Upper lobe of right lung (tissue), 1 donor: ENCODE data around the gene IL4I1. TPM values are rescaled to one million over a fixed set of nuclear protein-coding genes. Genes with fewer than 3 reads are reported as not detected.
A peak's percentile ranks its signal among the peaks of the same experiment; 100 is the strongest.

Experiments
- ATAC-seq: fragments of 200-7000 bp; cut with Tn5 transposase; one replicate; pipeline ENCODE4 v1.9.1; 2020; ENCODE audit warnings: mild to moderate bottlenecking, moderate library complexity
- DNase-seq: peaks from one replicate; pipeline ENCODE4 v3.0.0-alpha.2; 2020
- H3K27ac ChIP-seq: fragments of 200-600 bp; one replicate; pipeline ENCODE4 v1.8.0; 2022
- H3K27me3 ChIP-seq: fragments of 200-600 bp; one replicate; pipeline ENCODE4 v1.8.0; 2022; ENCODE audit warnings: mild to moderate bottlenecking
- H3K36me3 ChIP-seq: fragments of 200-600 bp; one replicate; pipeline ENCODE4 v1.8.0; 2022
- H3K4me1 ChIP-seq: fragments of 200-600 bp; one replicate; pipeline ENCODE4 v1.8.0; 2022
- H3K4me3 ChIP-seq: fragments of 200-600 bp; one replicate; pipeline ENCODE4 v1.8.0; 2022; ENCODE audit warnings: mild to moderate bottlenecking
- H3K9me3 ChIP-seq: fragments of 200-600 bp; one replicate; pipeline ENCODE4 v1.8.0; 2022
- intact Hi-C: fragments of 100-400 bp; cut with DNase I; formaldehyde crosslinking; loops from one replicate; pipeline ENCODE4 v1.11.0; 2022
- total RNA-seq: library from RNA; stranded (reverse); fragmentation: NEBNext Ultra II Directional; extraction: Animal tissue kit (Norgen Biotek cat#: 25700); gene quantifications from one replicate; pipeline ENCODE4 v1.2.1, GENCODE V29; 2021
- TF ChIP-seq, protein P1 (sequence below): fragments of 200-600 bp; IDR thresholded peaks from one replicate; pipeline ENCODE4 v1.8.0; 2022; ENCODE audit warnings: antibody characterized with exemption
- donor health status: DM: no; HTN: yes; CAD: no; lungs with severe emphysema.

The IL4I1 gene
- total RNA-seq, 1 donor from 2014 or later, result 1.8 TPM

DNA sequence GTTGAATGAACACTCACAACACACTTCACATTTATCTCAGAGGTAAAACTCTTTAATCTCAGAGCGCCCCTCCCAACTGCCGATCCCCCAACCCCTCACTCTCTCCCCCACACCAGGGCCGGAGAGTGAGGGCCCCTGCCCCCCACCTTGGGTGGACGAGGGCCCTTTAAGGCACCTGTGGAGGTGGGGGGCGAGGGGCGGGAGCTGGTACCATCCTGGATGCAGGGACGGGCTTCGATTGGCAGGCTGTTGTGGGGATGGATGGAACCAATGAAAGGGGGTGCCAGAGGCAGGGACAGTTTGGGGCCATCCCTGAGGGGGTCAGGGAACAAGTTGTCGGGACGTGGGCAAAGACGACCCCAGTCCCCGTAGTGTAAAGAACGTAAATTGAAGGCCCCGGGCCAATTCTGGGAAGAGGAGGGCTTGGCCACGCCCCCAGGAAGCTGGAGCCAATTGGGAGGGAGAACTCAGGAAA, 27.6 kb downstream of the IL4I1 start:
- peaks cover 11% of the 10 kb centered on the region for H3K36me3 ChIP-seq
- H3K4me1 ChIP-seq, result peaks cover 36% of the 10 kb centered on the region
- no peaks in the 10 kb centered on the region for H3K9me3 ChIP-seq
- DNase-seq, result peak; percentile 95
- TF ChIP-seq, protein P1, sequence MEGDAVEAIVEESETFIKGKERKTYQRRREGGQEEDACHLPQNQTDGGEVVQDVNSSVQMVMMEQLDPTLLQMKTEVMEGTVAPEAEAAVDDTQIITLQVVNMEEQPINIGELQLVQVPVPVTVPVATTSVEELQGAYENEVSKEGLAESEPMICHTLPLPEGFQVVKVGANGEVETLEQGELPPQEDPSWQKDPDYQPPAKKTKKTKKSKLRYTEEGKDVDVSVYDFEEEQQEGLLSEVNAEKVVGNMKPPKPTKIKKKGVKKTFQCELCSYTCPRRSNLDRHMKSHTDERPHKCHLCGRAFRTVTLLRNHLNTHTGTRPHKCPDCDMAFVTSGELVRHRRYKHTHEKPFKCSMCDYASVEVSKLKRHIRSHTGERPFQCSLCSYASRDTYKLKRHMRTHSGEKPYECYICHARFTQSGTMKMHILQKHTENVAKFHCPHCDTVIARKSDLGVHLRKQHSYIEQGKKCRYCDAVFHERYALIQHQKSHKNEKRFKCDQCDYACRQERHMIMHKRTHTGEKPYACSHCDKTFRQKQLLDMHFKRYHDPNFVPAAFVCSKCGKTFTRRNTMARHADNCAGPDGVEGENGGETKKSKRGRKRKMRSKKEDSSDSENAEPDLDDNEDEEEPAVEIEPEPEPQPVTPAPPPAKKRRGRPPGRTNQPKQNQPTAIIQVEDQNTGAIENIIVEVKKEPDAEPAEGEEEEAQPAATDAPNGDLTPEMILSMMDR, result no peak
- ATAC-seq, result peak; percentile 1
- intact Hi-C loops, result no loop called here
- H3K27me3 ChIP-seq, result no peaks in the 10 kb centered on the region
- peak overlapping the region; percentile 90 for H3K27ac ChIP-seq
- peak overlapping the region; percentile 45 for H3K4me3 ChIP-seq

DNA sequence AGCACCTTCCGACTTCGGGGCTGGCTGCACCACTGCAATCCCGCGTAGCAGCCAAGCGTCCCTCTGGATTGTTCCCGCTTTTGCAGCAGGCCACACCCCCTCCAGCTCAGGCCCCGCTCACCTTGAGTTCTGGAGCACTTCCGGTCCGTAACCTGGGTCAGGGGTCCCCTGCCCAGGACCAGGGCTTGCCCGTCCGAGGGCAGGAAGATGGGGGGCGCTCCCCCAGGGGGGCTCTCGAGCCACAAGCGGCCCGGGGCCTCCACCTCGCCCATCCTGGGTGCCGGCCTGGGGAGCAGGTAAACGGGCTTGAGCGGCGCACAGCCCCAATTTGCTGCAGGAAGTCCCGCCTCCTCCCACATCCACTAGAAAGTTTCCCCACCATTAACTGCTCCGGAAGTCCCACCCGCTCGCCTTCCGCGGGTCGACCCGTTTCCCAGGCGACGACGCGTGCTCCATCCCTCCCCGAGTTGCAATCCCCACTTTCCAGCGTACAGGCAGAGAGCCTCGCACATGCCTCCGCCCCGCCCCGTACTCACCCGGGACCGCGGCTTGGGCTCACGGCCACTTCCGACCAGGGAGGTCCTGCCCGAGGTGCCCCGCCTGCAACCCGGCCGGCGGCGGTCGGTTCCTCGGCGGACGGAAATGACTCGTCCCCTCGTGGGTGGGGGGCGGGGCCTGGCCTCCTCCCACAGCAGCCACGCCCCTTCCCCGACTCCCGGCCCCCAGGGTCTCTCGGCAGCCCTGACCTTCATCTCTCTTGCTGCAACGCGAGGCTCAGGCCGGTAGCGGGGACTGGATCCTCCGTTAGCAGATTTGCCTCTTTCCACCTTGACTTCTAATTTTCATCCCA, 29.5 kb downstream of the IL4I1 start, which contains the start of gene PNKP:
Gene PNKP, minus strand, starts transcription at position 644 of the 850 bp plus-strand sequence. Its CDS starts 372 bp downstream, at position 272.
- peaks cover 24% of the 10 kb centered on the region for H3K36me3 ChIP-seq
- DNase-seq, result peak; percentile 96
- intact Hi-C loops, result no loop called here

DNA sequence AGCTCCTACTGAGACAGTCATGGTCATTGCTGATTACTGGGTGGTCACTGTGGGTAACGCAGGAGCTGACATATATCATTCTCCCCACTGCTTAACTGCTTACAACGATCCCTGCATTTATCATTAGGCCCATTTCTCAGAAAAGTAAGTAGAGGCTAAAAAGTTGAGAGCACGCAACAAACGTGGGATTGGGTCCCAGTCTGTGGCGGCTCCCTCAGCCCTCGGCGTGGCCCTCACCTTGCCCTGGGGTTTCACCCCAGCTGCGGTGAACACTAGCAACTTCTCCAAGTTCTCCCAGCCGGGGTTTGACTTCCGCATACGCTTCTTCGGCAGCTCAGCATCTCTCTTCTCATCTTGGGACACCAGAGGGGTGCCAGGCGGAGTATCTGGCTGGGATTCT, 31.8 kb downstream of the IL4I1 start:
- peaks cover 45% of the 10 kb centered on the region for H3K36me3 ChIP-seq

More for the DNA sequence above, 29.5 kb downstream of the IL4I1 start, which contains the start of gene PNKP:
- TF ChIP-seq, protein P1, result no peak
- Histone ChIP-seq H3K4me1 (peaks cover 36% of the 10 kb centered on the region), H3K9me3 (no peaks in the 10 kb centered on the region), H3K27me3 (no peaks in the 10 kb centered on the region), H3K27ac (peak within 1 kb of the TSS; percentile 90), H3K4me3 (peak within 1 kb of the TSS; percentile 90)
- ATAC-seq, result peak; percentile 78

DNA sequence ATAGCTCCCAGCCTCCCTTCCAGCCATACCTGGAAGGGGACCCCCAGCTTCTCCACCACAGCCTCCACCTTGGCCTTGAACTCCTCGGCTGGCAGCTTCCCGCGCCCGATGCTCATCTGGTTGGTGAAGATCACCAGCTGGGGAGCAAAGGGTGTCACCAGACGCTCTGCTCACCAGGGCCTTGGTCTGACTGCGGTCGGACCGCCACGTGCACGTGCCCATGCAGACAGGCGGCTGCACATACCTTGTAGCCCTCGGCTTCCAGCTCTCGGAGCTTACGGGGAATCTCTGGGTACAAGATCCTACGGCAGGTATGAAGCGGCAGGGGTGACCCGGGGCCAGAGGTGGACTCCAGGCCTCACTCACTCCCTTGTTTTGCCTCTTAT, 32.8 kb downstream of the IL4I1 start:
- TF ChIP-seq, protein P1, result no peak
- Histone ChIP-seq H3K27ac (no peak overlapping the region), H3K9me3 (no peaks in the 10 kb centered on the region), H3K36me3 (peaks cover 50% of the 10 kb centered on the region), H3K4me3 (no peak overlapping the region), H3K4me1 (peaks cover 25% of the 10 kb centered on the region), H3K27me3 (no peaks in the 10 kb centered on the region)
- ATAC-seq (no peak), DNase-seq (no peak)
- intact Hi-C loops, result no loop called here

More for the DNA sequence above, 31.8 kb downstream of the IL4I1 start:
- H3K9me3 ChIP-seq, result no peaks in the 10 kb centered on the region
- no peaks in the 10 kb centered on the region for H3K27me3 ChIP-seq
- ATAC-seq (no peak), DNase-seq (no peak)
- intact Hi-C loops, result no loop called here
- H3K4me1 ChIP-seq, result peaks cover 27% of the 10 kb centered on the region
- TF ChIP-seq, protein P1, result no peak
- H3K4me3 ChIP-seq, result no peak overlapping the region
- no peak overlapping the region for H3K27ac ChIP-seq

DNA sequence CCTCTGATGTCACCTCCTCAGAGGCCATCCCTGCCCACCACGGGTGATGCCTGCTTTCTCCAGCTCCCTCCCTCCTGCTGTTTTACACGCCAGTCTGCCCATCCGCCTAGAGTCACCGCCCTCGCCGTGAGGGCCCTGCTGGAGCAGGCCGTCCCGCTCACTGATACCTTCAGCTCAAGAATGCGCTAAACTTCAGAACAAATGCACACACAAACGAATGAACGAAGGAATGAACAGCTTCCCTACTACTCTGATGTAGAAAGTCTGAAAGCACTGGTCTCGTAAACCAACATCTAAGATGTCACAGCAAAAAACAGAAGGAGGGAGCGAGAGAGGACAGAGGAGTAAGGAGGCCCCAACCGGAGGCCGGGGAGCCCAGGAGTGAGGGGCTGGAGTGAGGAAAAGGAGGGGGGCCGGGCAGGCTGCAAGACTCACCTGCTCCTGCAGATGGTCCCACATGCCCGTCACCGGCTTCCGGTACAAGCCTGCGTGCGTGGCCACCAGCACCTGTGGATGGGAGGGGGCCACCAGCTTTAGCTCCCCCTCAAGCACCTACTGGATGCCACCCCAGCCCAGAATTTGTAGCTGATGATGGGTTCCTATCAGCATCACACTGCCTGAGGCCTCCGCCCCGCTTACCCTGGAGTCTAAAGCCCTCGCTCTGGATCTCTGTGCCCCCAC, 33.3 kb downstream of the IL4I1 start:
- peaks cover 55% of the 10 kb centered on the region for H3K36me3 ChIP-seq
- TF ChIP-seq, protein P1, result no peak

More for the DNA sequence above, 33.3 kb downstream of the IL4I1 start:
- ATAC-seq, result no peak
- no peak for DNase-seq
- H3K9me3 ChIP-seq, result no peaks in the 10 kb centered on the region
- H3K27ac ChIP-seq, result no peak overlapping the region
- intact Hi-C loops, result no loop called here
- H3K27me3 ChIP-seq, result no peaks in the 10 kb centered on the region
- H3K4me1 ChIP-seq, result peaks cover 19% of the 10 kb centered on the region
- H3K4me3 ChIP-seq, result no peak overlapping the region
